A549 (cell line): Measurements from ENCODE around the gene NRG3.

Experiments
- BHLHE40 ChIP-seq: IDR thresholded peaks from 2 replicates; pipeline ENCODE4 v1.6.1; 2012; ENCODE audit warnings: low read depth, low read length, inconsistent platforms
- CTCF ChIP-seq: fragments of >200 bp; sonication (Bioruptor Twin); formaldehyde crosslinking; IDR thresholded peaks from 3 replicates; pipeline ENCODE4 v1.5.1; 2016
- EP300 ChIP-seq, 2 experiments: fragments of >200 bp; sonication (Bioruptor Twin); formaldehyde crosslinking; IDR thresholded peaks; 2 replicates in 1 of 2; 3 replicates in 1 of 2; pipeline ENCODE4 v1.6.1; 2016 to 2017
- FOSB ChIP-seq: fragments of 250-450 bp; sonication (Bioruptor Pico); IDR thresholded peaks from 2 replicates; pipeline ENCODE4 v1.5.0; 2020; ENCODE audit warnings: mild to moderate bottlenecking, moderate library complexity
- HOXB5 ChIP-seq: fragments of 250-450 bp; sonication (Bioruptor Pico); IDR thresholded peaks from 2 replicates; pipeline ENCODE4 v1.5.0; 2020; ENCODE audit warnings: mild to moderate bottlenecking, moderate library complexity
- POLR2A ChIP-seq: IDR thresholded peaks from 2 replicates; pipeline ENCODE4 v1.6.1; 2012; ENCODE audit warnings: mild to moderate bottlenecking, low read length
- RCOR1 ChIP-seq: fragments of 150-350 bp; IDR thresholded peaks from 2 replicates; pipeline ENCODE4 v1.6.1; 2014; ENCODE audit warnings: antibody characterized with exemption, low read length, low read depth
- REST ChIP-seq: fragments of 200-600 bp; sonication (generic); IDR thresholded peaks from 2 replicates; pipeline ENCODE4 v1.6.1; 2016; ENCODE audit warnings: antibody characterized with exemption, mild to moderate bottlenecking, moderate library complexity

- TF ChIP-seq BHLHE40 (no peak), POLR2A (no peak), EP300 (IDR thresholded peaks at IDR 0.05) (no peak), RCOR1 (no peak), REST (no peak), CTCF (no peak), FOSB (CRISPR knock-in tag) (no peak), HOXB5 (CRISPR knock-in tag) (no peak)
These were observed 799.0 kb downstream of the NRG3 start for GRCh38 chr10:82674036-82674435.
